ENCODE data around the gene PTH1R.

The PTH1R gene

GRCh38 chr3:46850468-46850779, 27.1 kb upstream of the PTH1R start:
- DNase-seq = no peak

- DNase-seq = no peak
Observed at GRCh38 chr3:46851364-46852333, 25.9 kb upstream of the PTH1R start.

GRCh38 chr3:46852334-46852720, 25.2 kb upstream of the PTH1R start:
- no peak for DNase-seq

- DNase-seq = no peak
Observed at GRCh38 chr3:46852839-46853355, 24.6 kb upstream of the PTH1R start.

DNA sequence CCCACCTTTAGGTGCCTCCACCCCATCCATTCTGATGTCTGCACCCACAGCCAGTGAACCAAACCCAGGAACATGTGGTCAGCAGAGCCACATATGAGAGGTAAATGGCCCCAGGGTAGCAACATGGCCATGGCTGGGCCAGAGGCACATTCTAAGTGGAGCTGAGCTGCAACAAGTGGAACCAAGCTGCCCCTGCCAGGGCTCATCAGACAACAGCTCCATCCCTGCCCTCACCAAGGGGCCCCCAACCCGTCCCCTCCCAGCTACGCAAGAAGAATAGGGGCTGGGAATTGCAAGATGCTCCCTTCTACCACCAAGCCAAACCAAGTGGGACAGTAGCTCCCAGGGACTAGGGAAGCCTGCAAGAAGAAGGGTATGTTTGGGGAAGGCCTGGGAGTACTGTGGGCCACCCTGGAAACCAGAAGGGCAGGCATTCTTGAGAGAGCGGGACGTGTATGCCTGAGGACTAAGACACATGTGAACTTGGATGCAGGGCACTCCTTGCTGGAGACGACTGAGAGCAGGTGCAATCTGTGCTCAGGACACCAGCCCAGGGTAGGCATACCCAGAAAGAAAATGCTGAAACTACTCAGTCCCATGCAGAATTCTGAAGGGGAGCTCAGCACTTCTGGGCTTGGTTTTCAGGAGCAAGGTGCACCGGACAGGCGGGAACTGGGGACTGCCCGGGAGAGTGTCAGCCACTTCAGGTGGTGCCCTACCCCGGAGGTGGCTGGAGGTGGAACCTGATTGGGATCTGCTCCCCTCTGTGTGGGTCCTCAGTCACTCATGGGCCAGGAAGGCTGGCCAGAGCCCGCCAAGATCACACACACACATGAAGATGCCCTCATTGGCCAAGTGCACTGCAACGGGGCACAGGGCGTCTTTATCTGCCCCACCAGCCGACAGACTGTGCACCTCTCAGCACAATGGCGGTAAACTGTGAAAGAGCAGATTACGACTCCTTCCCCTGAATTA, 23.8 kb upstream of the PTH1R start:
- DNase-seq = no peak

DNA sequence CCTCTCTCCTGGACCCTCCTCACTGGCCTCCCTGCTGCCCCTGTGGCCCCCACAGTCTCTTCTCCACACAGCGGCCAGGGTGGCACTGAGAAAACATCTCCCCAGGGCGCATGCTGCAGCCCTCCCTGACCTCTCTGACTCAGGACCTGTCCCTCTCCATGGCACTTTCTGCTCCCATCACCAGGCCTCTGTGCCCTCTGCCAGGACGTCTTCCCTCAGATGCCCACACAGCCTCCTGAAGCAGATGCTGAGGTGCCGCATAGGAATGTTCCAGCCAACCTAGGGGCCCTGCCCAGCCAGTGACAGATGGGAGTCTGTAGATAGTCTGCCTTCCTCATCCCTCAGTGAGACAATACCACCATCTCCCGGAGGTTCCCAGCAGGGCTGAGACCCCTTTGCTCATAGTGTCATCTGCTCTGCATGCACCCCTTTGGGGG, 22.9 kb upstream of the PTH1R start:
- no peak for DNase-seq

DNA sequence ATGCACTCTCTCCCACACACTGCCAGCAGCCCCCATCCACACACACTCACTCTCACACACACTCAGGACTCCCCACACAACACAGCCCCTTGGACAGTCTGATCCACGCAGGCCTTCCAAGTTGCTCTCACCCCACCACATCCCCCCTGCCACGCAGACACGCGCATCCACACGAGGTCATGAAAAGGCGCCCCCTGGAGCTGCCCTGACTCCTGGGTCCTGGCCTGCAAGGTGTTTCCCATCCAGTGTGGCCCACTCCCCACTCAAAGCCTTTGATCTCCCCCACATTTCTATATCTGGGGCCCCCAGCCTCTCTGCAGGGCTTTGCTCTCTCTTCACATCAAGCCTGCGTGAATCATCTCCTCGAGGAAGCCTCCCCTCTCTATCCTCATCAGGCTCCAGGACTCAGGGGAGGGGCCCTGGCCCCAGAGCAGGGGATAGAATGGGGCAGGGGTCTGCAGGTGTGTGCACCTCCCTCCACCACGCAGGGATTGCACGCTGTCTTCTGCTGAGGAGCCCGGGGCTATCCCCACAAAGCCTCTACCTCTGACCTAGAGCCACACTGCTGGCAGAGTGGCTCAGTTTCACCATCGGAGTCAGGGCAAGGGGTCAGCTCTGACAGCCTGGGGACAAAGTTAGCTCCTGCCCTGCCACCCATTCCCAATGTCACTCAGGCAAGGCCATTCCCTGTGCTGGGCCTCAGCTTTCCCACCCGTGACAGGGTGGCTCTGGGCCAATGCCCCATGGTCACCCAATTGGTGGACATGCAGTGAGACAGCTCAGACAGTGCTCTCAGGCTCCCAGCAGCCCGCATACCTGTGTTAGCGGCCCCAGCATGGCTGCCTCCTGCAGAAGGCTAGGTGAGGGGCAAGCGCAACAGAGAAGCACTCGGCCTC, 20.7 kb upstream of the PTH1R start:
- DNase-seq = no peak

GRCh38 chr3:46857485-46858341, 19.8 kb upstream of the PTH1R start:
- DNase-seq = no peak

GRCh38 chr3:46858456-46858855, 19.1 kb upstream of the PTH1R start:
- no peak for DNase-seq

DNA sequence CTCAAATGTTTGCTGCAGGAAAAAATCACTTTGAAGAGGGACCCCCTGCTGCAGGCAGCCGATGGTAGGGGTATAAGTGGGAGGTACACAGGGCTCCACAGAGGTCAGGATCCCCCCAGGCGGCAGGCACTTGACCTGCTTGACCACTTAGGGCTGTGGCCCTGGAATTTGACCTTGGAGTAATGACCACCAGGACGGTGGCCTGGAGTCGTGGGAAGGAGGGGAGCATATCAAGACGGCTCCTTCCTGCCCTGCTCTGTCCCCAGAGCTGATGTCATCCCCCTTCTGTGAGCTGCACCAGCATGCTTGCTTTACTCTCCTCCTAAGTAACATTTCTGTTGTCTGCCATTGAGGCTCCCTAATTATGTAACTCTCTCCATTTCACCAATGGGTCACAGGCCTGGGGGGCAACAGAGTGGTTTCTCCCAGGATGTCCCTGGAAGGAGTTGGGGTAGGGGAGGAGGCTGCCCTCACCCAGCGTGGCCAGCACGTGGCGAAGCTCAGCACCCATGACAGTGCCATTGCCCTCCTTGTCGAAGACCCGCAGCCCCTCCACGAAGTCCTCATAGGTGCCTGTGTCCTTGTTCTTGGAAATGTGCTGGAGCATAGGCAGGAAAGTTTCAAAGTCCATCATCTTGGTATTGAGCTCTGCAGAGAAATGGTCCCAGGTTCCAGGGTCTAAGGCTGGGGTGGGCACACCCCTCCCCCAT, 18.4 kb upstream of the PTH1R start:
- no peak for DNase-seq

DNA sequence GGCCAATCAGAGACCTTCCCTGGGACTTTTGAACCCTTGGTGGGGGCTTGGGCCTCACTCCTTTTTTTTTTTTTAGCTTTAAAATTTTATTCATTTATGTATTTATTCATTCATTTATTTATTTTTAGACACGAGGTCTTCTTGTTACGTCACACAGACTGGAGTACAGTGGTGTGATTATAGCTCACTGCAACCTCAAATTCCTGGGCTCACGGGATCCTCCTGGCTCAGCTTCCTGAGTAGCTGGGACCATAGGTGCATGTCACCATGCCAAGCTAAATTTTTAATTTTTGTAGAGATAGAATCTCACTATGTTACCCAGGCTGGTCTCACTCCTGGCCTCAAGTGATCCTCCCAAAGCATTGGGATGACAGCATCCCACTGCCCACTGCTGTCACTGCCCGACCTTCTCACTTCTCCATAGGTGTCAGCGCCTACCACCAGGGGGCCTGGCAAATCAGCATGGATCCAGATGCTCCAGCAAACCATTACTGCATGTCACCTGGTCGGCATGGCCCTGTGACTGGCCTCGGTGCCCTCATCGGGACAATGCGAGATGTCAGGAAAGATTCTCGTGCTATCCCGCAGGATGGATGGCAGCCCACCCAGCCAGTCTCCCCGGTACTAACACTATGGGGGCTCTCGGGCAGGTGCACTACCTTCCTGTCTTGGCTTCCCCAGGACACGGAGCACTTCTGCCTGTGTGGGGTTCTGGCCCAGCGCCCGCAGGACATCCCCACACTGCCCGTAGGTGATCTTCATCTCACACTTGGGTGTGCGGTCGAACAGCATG, 17.3 kb upstream of the PTH1R start:
- DNase-seq = no peak

DNA sequence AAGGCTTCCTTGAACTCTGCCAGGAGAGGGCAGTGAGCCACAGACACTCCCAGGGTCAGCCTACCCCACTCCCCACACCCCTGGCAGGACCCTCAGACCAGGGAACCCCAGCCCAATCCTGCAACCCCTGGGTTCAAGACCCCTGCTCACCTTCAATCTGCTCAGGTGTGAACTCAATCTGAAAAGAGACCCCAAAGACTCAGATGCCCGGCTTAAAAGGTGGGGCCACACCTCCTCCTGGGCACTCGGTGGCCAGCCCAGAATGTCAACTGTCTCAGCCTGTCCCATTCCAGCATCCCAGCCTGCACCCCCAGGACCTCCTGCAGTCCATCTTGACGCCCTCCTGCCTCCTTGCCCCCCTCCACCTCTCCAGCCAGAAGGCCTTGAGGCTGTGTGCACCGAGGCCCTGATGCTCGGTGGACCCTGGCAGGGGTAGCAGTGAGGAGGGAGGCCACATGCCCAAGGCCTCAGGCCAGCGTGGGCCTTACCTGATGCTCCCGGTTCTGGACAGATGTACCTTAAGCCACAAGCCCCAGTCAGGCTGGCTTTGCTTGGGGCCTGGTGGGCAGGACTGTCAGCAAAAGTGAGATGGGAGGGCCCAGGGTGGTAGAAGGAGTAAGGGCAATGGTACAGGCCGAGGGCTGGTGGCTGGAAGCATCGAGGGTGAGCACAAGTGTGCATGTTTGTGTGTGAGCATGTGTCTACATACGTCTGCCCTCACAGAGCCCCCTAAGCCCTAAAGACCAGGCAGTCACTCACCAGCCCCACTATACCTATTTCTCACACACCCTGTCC, 16.5 kb upstream of the PTH1R start:
- DNase-seq = no peak

GRCh38 chr3:46861605-46862368, 15.7 kb upstream of the PTH1R start:
- DNase-seq = no peak

GRCh38 chr3:46862369-46863025, 15.0 kb upstream of the PTH1R start:
- no peak for DNase-seq

- no peak for DNase-seq
Observed at GRCh38 chr3:46863261-46863782, 14.2 kb upstream of the PTH1R start, which contains the start of gene MYL3. Gene MYL3, minus strand, starts transcription at chr3:46863444. Its CDS starts 54 bp downstream, at chr3:46863390.

DNA sequence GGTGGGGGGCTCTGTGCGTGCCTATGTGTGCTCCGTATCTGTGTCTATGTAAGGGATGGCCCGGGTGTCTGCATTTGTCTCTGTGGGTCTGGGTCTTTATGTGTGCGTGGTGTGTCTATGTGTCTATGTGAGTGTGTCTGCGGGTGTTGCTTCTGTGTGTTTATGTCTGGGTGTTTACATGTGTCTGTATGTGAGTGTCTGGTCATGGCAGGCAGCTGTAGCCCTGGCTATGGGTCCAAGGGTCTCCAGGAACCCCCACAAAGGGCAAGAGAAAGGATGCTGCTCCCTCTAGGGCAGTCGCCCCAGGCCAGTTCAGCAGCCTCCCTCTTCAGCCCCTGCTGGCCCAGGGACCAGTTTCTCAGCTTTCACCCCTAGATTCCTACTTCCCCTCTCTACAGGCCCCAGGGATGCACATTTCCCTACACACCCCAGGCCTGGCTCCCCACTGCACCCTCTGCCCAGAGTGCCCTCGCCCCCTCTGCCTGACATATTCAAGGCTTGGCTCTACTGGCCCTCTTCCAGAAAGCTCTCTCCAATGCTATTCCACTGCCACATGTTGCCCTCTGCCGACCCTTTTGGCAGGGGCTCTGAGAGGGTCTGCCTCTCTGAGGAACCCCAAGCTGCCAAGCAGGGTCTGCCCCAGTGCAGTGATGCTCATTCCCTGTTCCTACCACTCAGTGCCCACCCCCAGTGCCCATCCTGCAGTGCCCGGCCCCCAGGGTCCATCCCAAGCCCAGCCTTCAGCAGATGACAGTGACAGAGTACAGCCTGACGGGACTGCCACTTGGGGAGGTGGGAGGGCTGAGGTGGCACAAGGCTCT, 13.2 kb upstream of the PTH1R start:
- DNase-seq = no peak

Data from NCI-H1048 (cell line).